Measurements from ENCODE around the gene CTRB1.

CTRB1 gene

GRCh38 chr16:75238853-75239541, 20.2 kb downstream of the CTRB1 start:
- TF ChIP-seq CTCF (IDR thresholded peaks at IDR 0.05) = no peak

GRCh38 chr16:75239542-75240122, 20.8 kb downstream of the CTRB1 start:
- no peak for TF ChIP-seq CTCF (IDR thresholded peaks at IDR 0.05)

GRCh38 chr16:75241412-75241811, 22.6 kb downstream of the CTRB1 start:
- TF ChIP-seq CTCF (IDR thresholded peaks at IDR 0.05) = no peak

- TF ChIP-seq CTCF (IDR thresholded peaks at IDR 0.05) = no peak
Observed at GRCh38 chr16:75241955-75242354, 23.2 kb downstream of the CTRB1 start.

- no peak for TF ChIP-seq CTCF (IDR thresholded peaks at IDR 0.05)
Observed at GRCh38 chr16:75243667-75244224, 25.0 kb downstream of the CTRB1 start.

- no peak for TF ChIP-seq CTCF (IDR thresholded peaks at IDR 0.05)
Observed at GRCh38 chr16:75244225-75244809, 25.5 kb downstream of the CTRB1 start.

GRCh38 chr16:75244844-75245758, 26.3 kb downstream of the CTRB1 start:
- no peak for TF ChIP-seq CTCF (IDR thresholded peaks at IDR 0.05)

All from LNCAP (cell line).